NCI-H1930 (cell line): ENCODE data around the gene SNRPD2.
A peak's percentile ranks its signal among the peaks of the same experiment; 100 is the strongest.

Experiments used
- DNase-seq, 2 experiments: peaks; one replicate each; lab custom pipeline; 2025; lab: John Stamatoyannopoulos, UW

The SNRPD2 gene

DNA sequence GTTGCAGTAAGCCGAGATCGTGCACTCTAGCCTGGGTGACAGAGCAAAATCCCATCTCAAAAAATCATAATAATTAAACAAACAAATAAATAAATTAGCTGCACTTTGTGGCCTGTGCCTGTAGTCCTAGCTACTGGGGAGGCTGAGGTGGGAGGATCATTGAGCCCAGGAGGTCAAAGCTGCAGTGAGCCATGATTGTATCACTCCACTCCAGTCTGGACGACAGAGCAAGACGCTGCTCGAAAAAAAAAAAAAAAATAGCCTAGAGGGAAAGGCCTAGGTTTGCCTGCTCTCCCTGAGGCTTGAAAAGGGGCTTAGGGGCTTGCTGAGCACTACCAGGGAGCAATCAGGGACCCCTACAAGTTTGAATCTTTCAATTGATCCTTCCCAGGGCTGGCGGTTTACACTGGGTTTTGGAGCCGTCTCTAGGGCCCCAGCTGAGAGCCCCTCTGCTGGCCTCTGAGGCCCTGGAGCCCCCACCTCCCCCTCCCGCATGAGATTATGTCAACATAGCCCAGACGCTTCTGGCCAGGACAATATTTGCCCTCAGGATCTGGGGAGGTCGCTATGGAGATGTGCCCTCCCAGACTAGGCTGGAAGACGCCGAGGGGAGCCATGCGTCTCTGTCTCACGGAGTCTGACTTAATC lies 34.1 kb downstream of the SNRPD2 start:
- peak; percentile 41 to 48 for DNase-seq

DNA sequence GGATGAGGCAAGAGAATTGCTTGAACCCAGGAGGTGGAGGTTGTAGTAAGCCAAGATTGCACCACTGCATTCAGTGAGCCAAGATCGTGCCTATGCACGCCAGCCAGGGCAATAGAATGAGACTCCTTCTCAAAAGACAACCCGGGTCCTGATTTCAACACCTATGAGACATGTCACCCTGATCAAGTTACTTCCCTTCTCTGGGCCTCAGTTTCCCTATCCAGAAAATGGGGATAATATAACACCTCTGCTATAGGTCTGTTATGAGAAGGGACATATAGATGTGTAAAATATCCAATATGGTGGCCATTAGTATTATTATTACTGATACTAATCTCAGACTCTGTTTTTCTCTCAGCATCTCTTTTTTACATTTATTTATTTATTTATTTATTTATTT lies 36.7 kb downstream of the SNRPD2 start:
- no peak for DNase-seq

DNA sequence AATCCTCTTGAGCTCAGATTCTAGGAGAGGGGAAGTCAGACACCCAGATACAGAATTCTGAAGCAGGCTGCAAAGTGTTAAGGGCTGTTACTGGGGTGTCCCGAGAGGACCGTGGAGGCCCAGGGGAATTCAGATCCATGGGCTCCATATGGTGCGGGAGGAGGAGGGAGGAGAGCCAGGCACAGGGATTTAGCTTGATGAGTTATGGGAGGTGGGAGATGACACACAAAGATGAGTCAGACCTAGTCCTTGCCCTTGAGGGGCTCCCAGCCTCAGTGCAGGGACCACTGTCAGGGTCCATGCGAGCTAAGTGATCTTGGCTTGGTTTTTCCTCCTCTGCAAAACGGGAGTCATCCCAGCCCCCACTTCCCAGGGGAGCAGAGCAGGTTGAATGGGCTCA lies 38.1 kb downstream of the SNRPD2 start:
- no peak for DNase-seq

DNA sequence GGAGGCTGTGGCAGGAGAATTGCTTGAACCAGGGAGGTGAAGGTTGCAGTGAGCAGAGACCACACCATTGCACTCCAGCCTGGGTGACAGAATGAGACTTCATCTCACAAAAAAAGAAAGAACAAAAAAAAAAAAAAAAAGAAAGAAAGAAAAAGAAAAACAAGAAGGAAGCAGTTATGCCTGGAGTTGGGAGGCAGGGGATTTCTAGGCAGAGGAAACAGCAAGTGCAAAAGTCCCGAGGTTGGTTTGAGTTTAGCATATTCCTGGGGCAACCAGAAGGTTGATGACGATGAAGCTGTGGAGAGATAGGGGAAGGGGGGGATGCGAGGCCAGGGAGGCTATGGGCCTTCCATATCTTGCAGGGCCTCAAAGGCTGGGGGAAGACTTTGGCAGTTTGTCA lies 41.0 kb downstream of the SNRPD2 start:
- DNase-seq: no peak

DNA sequence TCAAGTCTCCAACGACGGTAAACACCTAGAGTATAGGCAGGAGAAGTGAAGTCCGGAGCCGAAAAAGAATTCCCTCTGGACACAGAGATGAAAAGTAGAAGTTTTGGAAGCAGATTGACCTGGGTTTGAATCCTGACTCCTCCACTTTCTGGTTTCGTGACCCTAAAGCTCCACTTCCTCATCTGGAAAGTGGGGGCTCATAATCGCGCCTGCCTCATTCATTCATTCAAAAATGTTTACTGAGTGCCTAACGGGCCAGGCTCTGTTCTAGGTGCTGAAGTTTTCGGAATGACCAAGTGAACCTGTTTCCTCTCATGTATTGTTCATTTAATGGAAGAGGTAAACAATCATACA lies 45.4 kb downstream of the SNRPD2 start:
- DNase-seq: no peak

DNA sequence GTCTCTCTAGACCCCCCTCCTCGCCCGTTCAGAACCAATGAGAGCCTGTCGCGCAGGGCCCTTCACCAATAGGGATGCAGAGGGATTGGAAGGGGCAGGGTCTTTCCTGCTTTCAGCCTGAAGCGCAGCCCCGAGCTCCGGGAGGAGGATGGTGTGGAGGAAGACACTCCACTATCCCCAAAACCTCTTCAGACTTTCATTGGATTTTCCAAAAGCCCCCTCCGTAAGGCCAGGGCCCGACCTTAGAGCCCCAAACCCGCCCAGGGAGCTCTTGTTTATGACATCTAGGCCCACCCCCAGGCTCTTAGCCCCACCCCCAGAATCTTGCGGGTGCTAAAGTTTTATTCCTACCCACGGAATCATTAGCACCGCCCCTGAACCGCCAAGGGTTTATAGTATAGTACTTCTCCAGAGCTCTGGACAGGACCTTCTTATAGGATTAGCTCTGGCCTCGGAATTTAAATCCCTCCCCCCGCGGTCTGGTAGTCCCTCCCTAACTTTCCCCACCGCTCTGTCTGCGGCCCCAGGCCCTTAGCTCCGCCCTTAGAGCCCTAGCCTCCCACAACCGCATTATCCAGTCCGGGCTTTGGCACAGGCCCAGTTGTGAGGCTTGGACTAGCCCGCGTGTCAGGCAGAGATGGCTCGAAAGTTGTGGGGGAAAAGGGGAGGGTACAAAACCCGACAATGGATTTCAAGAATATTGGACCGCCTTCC lies 46.0 kb downstream of the SNRPD2 start:
- peak; percentile 89 to 90 for DNase-seq

DNA sequence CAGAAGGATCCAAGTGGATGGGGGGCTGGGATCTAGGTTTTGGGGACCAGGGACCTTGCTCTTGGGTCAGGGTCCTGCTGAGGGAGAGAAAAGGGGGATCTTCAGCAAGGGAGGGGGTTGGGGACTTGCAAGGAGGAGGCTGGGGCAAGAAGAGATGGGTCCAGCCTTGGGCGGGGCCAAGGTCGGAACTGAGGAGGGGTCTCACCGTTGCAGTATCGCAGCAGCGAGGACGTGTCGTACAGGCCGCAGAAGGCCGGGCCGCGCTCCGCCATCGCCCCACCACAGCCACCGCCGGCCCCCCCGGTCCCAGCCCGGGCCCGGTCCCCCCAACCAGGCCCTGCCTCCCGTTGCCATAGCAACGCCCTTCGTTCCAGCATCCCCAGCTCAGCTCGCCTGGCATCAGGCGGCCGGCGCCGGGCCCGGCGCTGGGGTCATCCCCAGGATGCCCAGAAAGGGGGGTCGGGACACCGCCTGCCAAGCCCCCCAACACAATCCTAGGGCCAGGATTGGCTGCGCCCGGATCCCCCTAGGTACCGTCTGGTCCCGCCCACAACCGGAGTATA lies 46.6 kb downstream of the SNRPD2 start:
- DNase-seq: no peak

DNA sequence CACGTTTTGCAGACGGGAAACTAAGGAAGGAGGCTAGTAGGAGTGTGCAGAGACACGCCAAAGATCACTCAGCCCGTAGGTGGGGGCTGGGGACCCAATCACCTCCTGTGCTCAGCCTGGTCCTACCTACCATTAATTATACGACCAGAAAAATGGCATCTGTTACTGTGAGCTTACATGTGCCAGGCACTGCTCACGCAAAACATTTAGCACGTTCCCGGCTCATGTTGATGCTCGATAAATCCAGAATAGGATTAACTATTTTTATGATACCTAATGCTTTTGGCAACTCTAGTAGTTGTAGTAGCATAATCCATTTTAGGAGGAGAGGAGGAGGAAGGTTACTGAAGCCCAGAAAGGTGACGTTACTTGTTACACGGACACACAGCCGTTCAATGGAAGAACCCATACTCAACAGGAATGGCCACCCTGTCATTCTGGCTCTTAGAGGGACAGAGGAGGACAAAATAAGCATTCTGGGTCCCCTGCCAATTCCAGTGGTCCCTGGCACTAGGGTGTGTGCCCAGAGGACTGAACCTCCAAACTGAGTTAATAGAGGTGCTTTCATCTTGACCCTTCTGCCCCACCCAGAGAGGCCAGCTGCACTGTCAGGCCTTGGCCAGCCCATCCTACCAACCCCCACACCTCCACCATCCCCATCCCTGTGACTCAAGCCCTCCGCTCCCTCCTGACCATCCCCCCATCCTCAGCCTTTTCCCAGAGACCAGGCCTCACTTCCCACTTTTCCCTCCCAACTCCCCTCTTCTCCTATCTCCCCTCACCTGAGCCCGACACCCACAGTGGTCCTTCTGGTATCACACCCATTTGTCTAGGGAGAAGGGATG lies 47.6 kb downstream of the SNRPD2 start:
- DNase-seq: no peak

DNA sequence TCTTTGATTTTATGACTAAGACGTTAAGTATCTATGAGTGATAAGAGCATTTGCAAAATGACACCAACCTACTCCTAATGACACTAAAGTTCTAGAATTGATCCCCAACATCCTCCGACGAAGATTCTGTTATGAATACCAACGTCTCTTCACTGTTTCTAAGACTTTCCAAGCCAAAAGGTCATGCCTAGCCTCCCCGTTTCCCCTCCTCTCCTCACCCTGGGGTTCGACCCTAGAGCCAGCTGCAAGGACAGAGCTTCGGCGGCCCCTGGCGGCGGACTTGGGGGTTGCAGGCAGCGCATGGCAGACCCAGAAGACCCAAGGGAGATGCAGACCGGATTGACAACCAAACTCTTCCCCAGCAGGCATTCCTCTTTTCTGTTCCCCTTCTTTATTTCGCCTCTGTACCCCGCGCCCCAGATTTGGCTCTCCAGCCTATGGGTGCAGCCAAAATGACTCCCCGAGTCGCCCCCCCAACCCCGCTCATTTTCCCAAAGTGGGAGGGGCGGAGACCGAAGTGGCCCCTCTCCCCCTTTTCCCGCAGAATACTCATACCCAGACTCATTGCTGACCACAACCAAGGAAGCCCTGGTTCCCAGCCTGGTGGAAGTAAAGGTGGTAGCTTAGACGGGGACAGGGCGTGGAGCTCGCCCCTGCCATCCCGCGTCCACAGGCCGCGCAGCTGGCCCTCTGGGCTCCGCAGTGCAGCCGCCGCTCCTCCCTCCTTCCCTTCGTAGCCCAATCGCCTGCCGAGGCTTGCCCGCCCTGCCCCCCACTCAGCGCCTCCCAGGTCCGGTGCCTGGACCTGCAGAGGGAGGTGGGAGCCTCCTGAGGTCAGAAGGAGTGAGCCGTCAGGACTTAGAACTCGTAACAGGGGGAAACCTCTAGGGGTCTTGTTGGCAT lies 48.5 kb downstream of the SNRPD2 start:
- peak; percentile 84 to 87 for DNase-seq

DNA sequence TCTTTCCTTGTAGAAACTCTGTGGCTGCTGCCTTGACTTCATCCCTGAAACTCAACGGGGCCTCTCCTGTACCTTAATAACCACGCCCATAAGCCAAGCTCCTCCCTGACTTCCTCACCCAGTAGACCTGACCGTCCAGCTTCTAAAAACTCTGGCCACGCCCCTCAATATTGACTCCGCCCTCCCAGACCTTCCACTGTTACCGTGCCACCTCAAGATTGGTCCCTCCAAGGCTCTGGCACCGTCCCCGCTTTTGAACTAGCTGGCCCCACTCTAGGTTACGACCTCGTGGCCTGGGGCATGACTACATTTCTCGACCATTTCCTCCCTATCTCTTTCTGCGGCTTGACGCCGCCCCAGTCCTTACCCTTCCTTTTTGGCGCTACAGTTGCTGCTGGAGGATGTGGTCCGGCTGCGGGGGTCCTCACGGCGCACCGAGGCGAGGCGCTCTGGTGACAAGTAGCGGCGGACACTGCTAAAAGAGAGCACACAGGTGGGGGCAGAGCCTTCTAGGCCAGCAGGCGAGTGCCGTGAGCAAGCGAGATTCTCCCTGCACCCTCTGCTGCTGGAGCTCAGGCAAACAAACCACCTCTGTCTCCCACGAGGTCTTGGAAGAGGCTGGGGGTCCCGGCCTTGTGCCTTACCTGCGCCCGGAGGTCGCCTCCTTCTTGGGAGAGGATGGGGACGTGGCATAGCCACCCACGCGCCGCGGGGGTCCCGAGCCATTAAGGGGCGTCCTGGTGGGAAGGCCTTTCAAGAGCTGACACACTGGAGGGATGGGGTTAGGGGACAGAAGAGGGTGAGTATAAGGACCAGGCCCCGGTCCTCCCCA lies 50.3 kb downstream of the SNRPD2 start:
- peak; percentile 70 to 83 for DNase-seq

DNA sequence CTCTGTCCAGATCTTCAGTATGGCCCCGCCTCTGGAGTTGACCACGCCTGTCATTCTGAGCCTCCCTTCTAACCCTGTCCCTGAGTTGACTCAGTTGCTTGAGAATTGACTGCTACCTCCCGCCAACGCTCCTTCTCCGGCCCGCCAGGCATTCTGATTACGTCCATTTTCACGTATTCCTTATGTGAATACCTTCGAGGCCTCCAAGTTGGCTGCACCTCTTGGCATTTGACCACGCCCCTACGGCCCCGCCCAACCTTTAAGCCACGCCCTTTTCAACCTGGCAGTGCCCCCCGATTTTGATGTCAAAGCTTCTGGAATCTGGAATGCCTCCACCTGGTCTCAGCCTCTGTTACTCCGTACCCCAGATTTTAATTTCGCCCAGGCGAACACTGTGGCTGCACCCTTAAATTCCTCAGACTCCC lies 50.9 kb downstream of the SNRPD2 start:
- DNase-seq: no peak

DNA sequence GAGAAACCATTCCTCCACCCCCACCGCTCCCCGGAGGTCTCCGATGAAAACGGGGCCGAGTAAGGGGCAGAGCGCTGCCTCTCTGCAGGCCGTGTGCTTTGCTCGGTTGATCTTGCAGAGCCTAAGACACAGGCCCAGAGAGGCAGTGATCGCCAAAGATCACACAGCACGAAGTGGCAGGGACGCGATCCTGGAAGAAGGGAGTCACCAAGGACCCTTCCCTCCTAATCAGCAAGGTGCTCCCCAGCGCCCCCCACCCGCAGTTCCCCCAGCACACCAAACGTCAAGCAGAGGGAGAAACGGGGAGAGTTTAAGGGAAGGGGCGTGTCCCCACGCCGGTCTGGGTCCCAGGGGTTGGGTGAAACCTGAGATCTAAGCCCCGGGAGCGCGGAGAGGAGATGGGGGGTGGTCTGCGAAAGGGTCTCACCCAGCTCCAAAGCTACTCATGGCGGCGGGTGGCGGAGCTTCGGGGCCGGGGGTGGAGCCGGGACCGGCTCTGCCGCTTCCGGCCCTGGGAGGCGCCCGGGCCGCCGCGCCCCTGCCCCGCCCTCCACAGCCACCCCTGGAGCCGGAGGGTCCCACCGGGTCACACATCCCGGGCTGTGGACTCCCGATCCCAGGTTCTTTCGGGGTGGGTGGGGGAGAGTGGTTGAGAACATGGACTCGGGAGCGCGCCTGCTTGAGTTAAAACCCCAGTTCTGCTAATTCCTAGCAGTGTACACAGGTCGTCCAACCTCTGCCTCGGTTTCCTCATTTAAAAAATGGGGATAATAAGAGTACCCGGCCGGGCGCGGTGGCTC lies 52.6 kb downstream of the SNRPD2 start, which contains the start of gene EML2:
Gene EML2 (minus strand): TSS at position 468 of the 800 bp plus-strand sequence. CDS start 21 bp downstream, at position 447.
- peak; percentile 50 to 60 for DNase-seq

DNA sequence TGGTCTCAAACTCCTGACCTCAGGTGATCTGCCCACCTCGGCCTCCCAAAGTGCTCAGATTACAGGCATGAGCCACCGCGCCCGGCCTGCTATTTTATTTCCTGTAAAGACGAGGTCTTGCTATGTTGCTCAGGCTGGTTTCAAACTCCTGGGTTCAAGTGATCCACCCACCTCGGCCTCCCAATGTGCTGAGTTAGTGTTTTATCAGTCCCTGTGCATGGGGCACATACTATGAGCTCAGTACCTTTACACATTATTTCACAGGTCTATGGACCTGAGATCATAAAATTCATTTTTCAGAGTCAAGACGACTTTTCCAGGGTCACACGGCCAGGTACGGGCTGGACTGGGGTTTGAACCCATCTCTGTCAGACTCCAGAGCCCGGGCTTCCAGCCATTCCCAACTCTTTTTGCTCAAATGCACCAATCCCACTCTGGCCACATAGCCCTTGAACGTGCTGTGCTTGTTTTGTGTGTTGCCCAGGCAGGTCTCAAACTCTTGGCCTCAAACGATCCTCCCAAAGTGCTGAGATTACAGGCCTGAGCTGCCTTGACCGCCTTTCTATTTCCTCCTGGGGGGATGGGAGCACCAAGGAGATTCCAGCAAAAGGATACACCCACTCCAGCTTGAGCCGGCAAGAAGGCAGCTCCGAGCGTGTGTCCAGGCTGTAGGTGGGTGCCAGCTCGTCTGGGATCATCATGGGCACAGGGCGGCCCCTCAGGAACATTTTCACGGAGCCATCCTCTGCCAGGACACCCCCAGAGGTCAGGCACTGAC lies 53.7 kb downstream of the SNRPD2 start:
- DNase-seq: no peak
